Effector memory CD8-positive, alpha-beta T cell (primary cell): ENCODE measurements around the gene MBOAT2.

Experiments used
- ATAC-seq: fragments of 150-1000 bp; cut with Tn5 transposase; replicated peaks from 2 replicates; pipeline ENCODE4 v1.10.0; 2021; ENCODE audit warnings: mild to moderate bottlenecking, moderate library complexity
- DNase-seq, 3 experiments: peaks; one replicate each; pipeline ENCODE4 v3.0.0; 2021
- H3K27ac Mint-ChIP-seq, 2 donors: one replicate each; pipeline ENCODE4 v1.8.0; 2022; ENCODE audit warnings: mild to moderate bottlenecking in 2 of 2, mixed read lengths in 2 of 2, moderate library complexity in 2 of 2
- H3K27me3 Mint-ChIP-seq, 2 donors: one replicate each; pipeline ENCODE4 v1.8.0; 2022; ENCODE audit warnings: mixed read lengths in 2 of 2
- H3K36me3 Mint-ChIP-seq: one replicate; pipeline ENCODE4 v1.8.0; 2022; ENCODE audit warnings: mild to moderate bottlenecking, moderate library complexity, mixed read lengths; ENCODE audit not compliant: insufficient read depth
- H3K4me1 Mint-ChIP-seq, 2 donors: one replicate each; pipeline ENCODE4 v1.8.0; 2022; ENCODE audit warnings: low read depth in 2 of 2, mixed read lengths in 2 of 2
- H3K4me3 Mint-ChIP-seq, 2 donors: one replicate each; pipeline ENCODE4 v1.8.0; 2022; ENCODE audit warnings: mild to moderate bottlenecking in 2 of 2, mixed read lengths in 2 of 2, moderate library complexity in 2 of 2
- H3K9me3 Mint-ChIP-seq, 2 donors: one replicate each; pipeline ENCODE4 v1.8.0; 2022; ENCODE audit warnings: mixed read lengths in 2 of 2

The MBOAT2 gene

GRCh38 chr2:9006368-9006767 is 2.9 kb upstream of the MBOAT2 start:
- ATAC-seq, result no peak
- Mint-ChIP-seq H3K9me3 (no peaks in the 10 kb centered on the region), H3K27ac (no peak overlapping the region), H3K27me3 (peaks cover 0 to 6% of the 10 kb centered on the region in 2 donors), H3K4me3 (no peak overlapping the region), H3K36me3 (no peaks in the 10 kb centered on the region), H3K4me1 (peaks cover 5% of the 10 kb centered on the region in 2 donors)
- no peak for DNase-seq

- Mint-ChIP-seq H3K4me3 (peak overlapping the region; percentile 72 to 76), H3K27me3 (peaks cover 0 to 6% of the 10 kb centered on the region in 2 donors), H3K9me3 (no peaks in the 10 kb centered on the region), H3K36me3 (no peaks in the 10 kb centered on the region), H3K27ac (peak overlapping the region; percentile 55 to 68), H3K4me1 (peaks cover 7 to 8% of the 10 kb centered on the region in 2 donors)
- DNase-seq, result no peak
- peak; percentile 12 for ATAC-seq
Observed at GRCh38 chr2:9004338-9005204, 1.1 kb upstream of the MBOAT2 start.

- H3K27me3 Mint-ChIP-seq, result peaks cover 0 to 6% of the 10 kb centered on the region in 2 donors
- DNase-seq (no peak), ATAC-seq (no peak)
- no peak overlapping the region for H3K4me3 Mint-ChIP-seq
- no peaks in the 10 kb centered on the region for H3K9me3 Mint-ChIP-seq
- no peak overlapping the region for H3K27ac Mint-ChIP-seq
- H3K4me1 Mint-ChIP-seq, result peaks cover 7 to 8% of the 10 kb centered on the region in 2 donors
- H3K36me3 Mint-ChIP-seq, result no peaks in the 10 kb centered on the region
Observed at GRCh38 chr2:9003366-9003615, 193 bp downstream of the MBOAT2 start.

GRCh38 chr2:9002637-9003365 is 683 bp downstream of the MBOAT2 start:
- H3K9me3 Mint-ChIP-seq, result no peaks in the 10 kb centered on the region
- H3K4me1 Mint-ChIP-seq, result peaks cover 7 to 8% of the 10 kb centered on the region in 2 donors
- H3K27me3 Mint-ChIP-seq, result peaks cover 0 to 6% of the 10 kb centered on the region in 2 donors
- H3K4me3 Mint-ChIP-seq, result peak overlapping the region; percentile 67 to 68
- peak in 2 of 3 experiments; percentile 4 to 6 for DNase-seq
- no peak for ATAC-seq
- H3K36me3 Mint-ChIP-seq, result no peaks in the 10 kb centered on the region
- H3K27ac Mint-ChIP-seq, result no peak overlapping the region

- peaks cover 7 to 8% of the 10 kb centered on the region in 2 donors for H3K4me1 Mint-ChIP-seq
- no peaks in the 10 kb centered on the region for H3K36me3 Mint-ChIP-seq
- H3K9me3 Mint-ChIP-seq, result no peaks in the 10 kb centered on the region
- peaks cover 0 to 6% of the 10 kb centered on the region in 2 donors for H3K27me3 Mint-ChIP-seq
- no peak for DNase-seq
- peak overlapping the region; percentile 67 to 68 for H3K4me3 Mint-ChIP-seq
- H3K27ac Mint-ChIP-seq, result no peak overlapping the region
- ATAC-seq, result no peak
Observed at GRCh38 chr2:9002313-9002636, 1.2 kb downstream of the MBOAT2 start.

- Mint-ChIP-seq H3K4me3 (no peak overlapping the region), H3K27ac (no peak overlapping the region), H3K4me1 (peaks cover 7 to 8% of the 10 kb centered on the region in 2 donors), H3K36me3 (no peaks in the 10 kb centered on the region), H3K27me3 (peaks cover 0 to 6% of the 10 kb centered on the region in 2 donors), H3K9me3 (no peaks in the 10 kb centered on the region)
- ATAC-seq, result no peak
- DNase-seq, result no peak
Observed at GRCh38 chr2:9001778-9002177, 1.7 kb downstream of the MBOAT2 start.

GRCh38 chr2:9001229-9001628 is 2.3 kb downstream of the MBOAT2 start:
- Mint-ChIP-seq H3K9me3 (no peaks in the 10 kb centered on the region), H3K36me3 (no peaks in the 10 kb centered on the region), H3K4me1 (peaks cover 7 to 8% of the 10 kb centered on the region in 2 donors), H3K4me3 (no peak overlapping the region), H3K27ac (no peak overlapping the region), H3K27me3 (peaks cover 5 to 6% of the 10 kb centered on the region in 2 donors)
- no peak for ATAC-seq
- no peak for DNase-seq

GRCh38 chr2:9000442-9000841 is 3.0 kb downstream of the MBOAT2 start:
- Mint-ChIP-seq H3K4me1 (peaks cover 7 to 8% of the 10 kb centered on the region in 2 donors), H3K27me3 (peaks cover 6 to 8% of the 10 kb centered on the region in 2 donors), H3K36me3 (no peaks in the 10 kb centered on the region), H3K9me3 (no peaks in the 10 kb centered on the region), H3K27ac (no peak overlapping the region), H3K4me3 (no peak overlapping the region)
- no peak for DNase-seq
- no peak for ATAC-seq

GRCh38 chr2:8999797-9000196 is 3.7 kb downstream of the MBOAT2 start:
- DNase-seq (no peak), ATAC-seq (no peak)
- Mint-ChIP-seq H3K9me3 (no peaks in the 10 kb centered on the region), H3K36me3 (no peaks in the 10 kb centered on the region), H3K4me3 (no peak overlapping the region), H3K27ac (no peak overlapping the region), H3K4me1 (peaks cover 7 to 8% of the 10 kb centered on the region in 2 donors), H3K27me3 (peaks cover 6 to 8% of the 10 kb centered on the region in 2 donors)

- H3K9me3 Mint-ChIP-seq, result no peaks in the 10 kb centered on the region
- DNase-seq (no peak), ATAC-seq (no peak)
- no peak overlapping the region for H3K27ac Mint-ChIP-seq
- peaks cover 7 to 8% of the 10 kb centered on the region in 2 donors for H3K4me1 Mint-ChIP-seq
- H3K36me3 Mint-ChIP-seq, result no peaks in the 10 kb centered on the region
- peaks cover 6 to 15% of the 10 kb centered on the region in 2 donors for H3K27me3 Mint-ChIP-seq
- no peak overlapping the region for H3K4me3 Mint-ChIP-seq
Observed at GRCh38 chr2:8999102-8999446, 4.4 kb downstream of the MBOAT2 start.

GRCh38 chr2:8998418-8999101 is 4.9 kb downstream of the MBOAT2 start:
- no peak overlapping the region for H3K27ac Mint-ChIP-seq
- peaks cover 7 to 8% of the 10 kb centered on the region in 2 donors for H3K4me1 Mint-ChIP-seq
- H3K9me3 Mint-ChIP-seq, result no peaks in the 10 kb centered on the region
- H3K36me3 Mint-ChIP-seq, result no peaks in the 10 kb centered on the region
- ATAC-seq (no peak), DNase-seq (no peak)
- peaks cover 10 to 21% of the 10 kb centered on the region in 2 donors for H3K27me3 Mint-ChIP-seq
- no peak overlapping the region for H3K4me3 Mint-ChIP-seq

GRCh38 chr2:8997631-8998030 is 5.9 kb downstream of the MBOAT2 start:
- no peaks in the 10 kb centered on the region for H3K9me3 Mint-ChIP-seq
- no peak overlapping the region for H3K27ac Mint-ChIP-seq
- peaks cover 12 to 30% of the 10 kb centered on the region in 2 donors for H3K27me3 Mint-ChIP-seq
- DNase-seq (no peak), ATAC-seq (no peak)
- H3K36me3 Mint-ChIP-seq, result no peaks in the 10 kb centered on the region
- no peak overlapping the region for H3K4me3 Mint-ChIP-seq
- H3K4me1 Mint-ChIP-seq, result peaks cover 4 to 5% of the 10 kb centered on the region in 2 donors

- DNase-seq, result no peak
- Mint-ChIP-seq H3K27me3 (peaks cover 11 to 35% of the 10 kb centered on the region in 2 donors), H3K27ac (no peak overlapping the region), H3K4me1 (peaks cover 3% of the 10 kb centered on the region in 2 donors), H3K4me3 (no peak overlapping the region), H3K9me3 (no peaks in the 10 kb centered on the region), H3K36me3 (no peaks in the 10 kb centered on the region)
- no peak for ATAC-seq
Observed at GRCh38 chr2:8997108-8997507, 6.4 kb downstream of the MBOAT2 start.
